ENCODE measurements around the gene DHPS.

DHPS gene

GRCh38 chr19:12675399-12675798 is 6.3 kb downstream of the DHPS start:
- DNase-seq (ENCODE audit: low read depth), result no peak

- no peak for DNase-seq (ENCODE audit: low read depth)
Observed at GRCh38 chr19:12672744-12673143, 8.9 kb downstream of the DHPS start.

- no peak for DNase-seq (ENCODE audit: low read depth)
Observed at GRCh38 chr19:12670159-12670928, 11.3 kb downstream of the DHPS start.

GRCh38 chr19:12669270-12670158 is 12.2 kb downstream of the DHPS start:
- peak; percentile 57 for DNase-seq (ENCODE audit: low read depth)

- no peak for DNase-seq (ENCODE audit: low read depth)
Observed at GRCh38 chr19:12668932-12669269, 12.8 kb downstream of the DHPS start.

- no peak for DNase-seq (ENCODE audit: low read depth)
Observed at GRCh38 chr19:12668346-12668745, 13.3 kb downstream of the DHPS start.

GRCh38 chr19:12667731-12668302 is 13.9 kb downstream of the DHPS start:
- DNase-seq (ENCODE audit: low read depth), result no peak

GRCh38 chr19:12666265-12667048 is 15.2 kb downstream of the DHPS start, which contains the start of the genes MAN2B1 and WDR83:
TSS of gene MAN2B1 (minus strand) at chr19:12666742. CDS start at chr19:12666701, 41 bp downstream.
TSS of gene WDR83 (plus strand) at chr19:12666807. CDS start at chr19:12669791, 2,984 bp downstream.
- peak; percentile 60 for DNase-seq (ENCODE audit: low read depth)

GRCh38 chr19:12665671-12666264 is 15.9 kb downstream of the DHPS start:
- DNase-seq (ENCODE audit: low read depth), result no peak

GRCh38 chr19:12665281-12665573 is 16.5 kb downstream of the DHPS start:
- DNase-seq (ENCODE audit: low read depth), result no peak

GRCh38 chr19:12664406-12665280 is 17.0 kb downstream of the DHPS start:
- no peak for DNase-seq (ENCODE audit: low read depth)

GRCh38 chr19:12660980-12661379 is 20.7 kb downstream of the DHPS start:
- DNase-seq (ENCODE audit: low read depth), result no peak

- no peak for DNase-seq (ENCODE audit: low read depth)
Observed at GRCh38 chr19:12657966-12658365, 23.7 kb downstream of the DHPS start.

GRCh38 chr19:12656899-12657571 is 24.6 kb downstream of the DHPS start:
- DNase-seq (ENCODE audit: low read depth), result no peak

GRCh38 chr19:12655546-12655945 is 26.1 kb downstream of the DHPS start:
- DNase-seq (ENCODE audit: low read depth), result no peak

- no peak for DNase-seq (ENCODE audit: low read depth)
Observed at GRCh38 chr19:12652219-12652618, 29.5 kb downstream of the DHPS start.

- no peak for DNase-seq (ENCODE audit: low read depth)
Observed at GRCh38 chr19:12649941-12650340, 31.7 kb downstream of the DHPS start.

GRCh38 chr19:12648088-12648487 is 33.6 kb downstream of the DHPS start:
- DNase-seq (ENCODE audit: low read depth), result no peak

- no peak for DNase-seq (ENCODE audit: low read depth)
Observed at GRCh38 chr19:12647490-12648071, 34.1 kb downstream of the DHPS start.

GRCh38 chr19:12647047-12647446 is 34.6 kb downstream of the DHPS start:
- no peak for DNase-seq (ENCODE audit: low read depth)
